HK-2 (cell line): ENCODE data around the gene METTL3.
"Not testable (repeated sequence)": the region's sequence is repeated elsewhere in the genome, so short reads cannot be mapped to it uniquely, and the experiment has no call there.

Source experiments
- DNase-seq: peaks from one replicate; pipeline ENCODE4 v3.0.0-alpha.2; 2018; ENCODE audit not compliant: unreplicated experiment

Gene METTL3

DNA sequence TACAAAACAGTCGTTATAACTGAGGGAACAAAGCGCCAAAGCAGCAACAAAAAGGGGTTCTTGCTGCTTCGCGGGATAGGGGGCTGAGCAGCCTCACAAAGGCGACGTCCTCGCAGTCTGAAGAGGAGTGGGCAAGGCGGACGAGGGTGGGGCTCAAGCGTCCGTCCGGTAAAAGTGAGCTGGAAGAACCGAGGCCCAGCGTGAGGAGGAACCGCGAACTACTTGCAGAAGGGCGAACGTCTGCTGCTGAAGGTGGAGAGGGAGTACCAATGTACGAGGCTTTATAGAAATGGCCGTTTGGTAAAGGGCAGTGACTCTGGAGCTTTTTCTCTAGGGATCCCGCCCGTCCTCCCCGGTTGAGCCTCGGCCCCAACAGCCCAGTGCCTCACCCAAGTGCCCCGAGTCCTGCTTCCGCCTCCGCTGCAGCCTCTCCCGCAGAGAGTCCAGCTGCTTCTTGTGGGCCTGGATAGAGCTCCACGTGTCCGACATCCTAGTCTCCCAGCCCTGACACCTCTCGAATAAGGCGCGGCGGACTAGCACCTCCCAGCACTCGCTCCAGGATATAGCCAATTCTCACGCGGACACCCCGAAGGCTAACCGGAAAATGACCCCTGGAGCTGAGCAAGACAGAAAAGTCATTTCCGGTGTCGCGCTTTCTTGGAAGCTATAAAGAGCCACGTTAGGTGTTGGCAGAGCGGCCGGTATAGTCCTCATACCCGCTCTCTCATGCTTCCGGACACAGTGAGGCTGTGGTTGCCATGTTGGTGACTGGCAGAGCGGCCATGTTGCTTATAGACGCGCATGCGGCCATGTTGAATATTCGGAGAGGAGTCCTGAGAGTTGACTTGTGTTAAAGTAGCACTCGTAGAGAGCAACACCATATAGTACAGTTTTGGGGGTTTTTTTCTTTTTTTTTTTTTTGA, at the start of gene METTL3:
Gene METTL3 (minus strand): TSS at position 606 of the 923 bp plus-strand sequence. CDS start 117 bp downstream, at position 489.
- peak; percentile 96 for DNase-seq

DNA sequence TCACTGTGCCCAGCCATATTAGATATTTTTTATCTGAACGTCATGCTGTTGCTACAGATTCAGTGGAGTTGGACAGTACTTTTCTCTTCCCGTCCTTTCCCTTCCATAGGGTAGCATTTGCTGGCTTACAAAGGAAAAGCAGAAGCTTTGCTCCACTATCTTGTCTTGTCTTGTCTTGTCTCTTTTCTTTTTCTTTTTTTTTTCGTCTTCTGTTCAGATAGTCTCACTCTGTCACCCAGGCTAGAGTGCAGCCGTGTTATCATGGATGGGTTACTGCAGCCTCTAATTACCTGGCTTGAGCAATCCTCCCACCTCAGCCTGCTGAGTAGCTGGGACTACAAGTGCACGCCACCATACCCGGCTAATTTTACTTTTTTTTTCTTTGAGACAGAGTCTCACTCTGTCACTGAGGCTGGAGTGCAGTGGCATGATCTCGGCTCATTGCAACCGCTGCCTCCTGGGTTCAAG, 47.6 kb upstream of the METTL3 start:
- DNase-seq, result no peak

DNA sequence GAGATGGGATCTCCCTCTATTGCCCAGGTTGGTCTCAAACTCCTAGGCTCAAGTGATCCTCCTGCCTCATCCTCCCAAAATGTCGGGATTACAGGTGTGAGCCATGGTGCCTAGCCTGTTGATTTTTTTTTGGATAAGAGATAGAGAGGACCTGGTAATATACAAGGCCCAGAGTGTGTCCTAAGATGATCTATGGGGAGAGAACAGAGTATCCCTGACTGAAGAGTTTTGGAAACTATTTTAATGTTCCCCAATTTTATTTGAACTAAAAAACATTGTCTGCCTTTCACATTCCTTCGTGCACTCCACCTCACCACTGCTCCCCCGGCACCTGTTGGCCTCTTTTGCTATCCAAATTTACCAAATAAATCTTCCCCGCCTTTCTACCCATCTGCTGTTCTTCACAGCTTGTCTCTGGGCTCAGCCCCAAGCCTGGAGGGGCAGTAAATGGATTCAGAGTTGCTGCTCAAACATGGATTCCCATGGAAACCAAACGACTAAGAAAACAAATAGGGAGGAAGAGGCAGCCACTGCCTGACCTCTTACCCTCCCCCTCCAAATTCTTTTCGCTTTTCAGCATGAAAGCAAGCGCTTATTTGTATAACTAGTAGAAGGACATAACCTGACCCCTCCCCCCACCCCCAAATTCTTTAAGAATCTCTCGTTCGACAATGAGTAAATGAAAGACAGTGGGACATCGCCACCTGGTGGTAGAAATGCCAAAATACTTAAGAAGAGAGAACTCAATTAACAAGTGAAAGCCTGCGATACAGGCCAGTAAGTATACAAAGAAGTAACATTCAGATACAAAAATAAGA, 46.2 kb upstream of the METTL3 start:
- DNase-seq, result peak; percentile 63

DNA sequence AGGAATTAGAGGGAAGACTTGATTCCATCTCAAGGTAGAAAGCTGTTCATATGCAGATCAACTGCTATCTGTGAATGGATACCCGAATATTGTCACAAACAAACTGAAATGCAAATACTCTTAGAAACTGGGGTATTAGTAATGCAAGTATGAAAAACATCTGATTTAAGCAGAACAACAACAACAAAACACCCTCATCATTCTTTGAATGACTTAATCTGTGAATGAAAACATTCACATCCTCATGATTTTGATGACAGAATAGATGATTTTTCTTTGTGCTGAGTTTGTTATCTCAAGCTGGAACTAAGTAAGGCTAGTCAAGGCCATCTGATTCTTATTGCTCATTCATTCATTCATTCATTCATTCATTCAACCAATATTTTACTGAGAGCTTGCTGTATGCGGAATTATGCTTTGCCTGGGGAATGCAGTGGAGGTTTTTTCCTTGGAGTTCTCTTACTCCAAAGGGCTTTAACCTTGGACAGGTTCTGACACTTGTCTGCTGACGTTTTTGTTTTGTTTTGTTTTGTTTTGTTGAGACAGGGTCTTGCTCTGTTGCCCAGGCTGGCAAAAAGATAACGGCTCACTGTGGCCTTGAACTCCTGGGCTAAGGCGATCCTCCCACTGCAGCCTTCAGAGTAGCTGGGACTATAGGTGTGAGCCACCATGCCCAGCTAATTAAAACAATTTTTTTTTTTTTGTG, 45.4 kb upstream of the METTL3 start:
- DNase-seq, result no peak

DNA sequence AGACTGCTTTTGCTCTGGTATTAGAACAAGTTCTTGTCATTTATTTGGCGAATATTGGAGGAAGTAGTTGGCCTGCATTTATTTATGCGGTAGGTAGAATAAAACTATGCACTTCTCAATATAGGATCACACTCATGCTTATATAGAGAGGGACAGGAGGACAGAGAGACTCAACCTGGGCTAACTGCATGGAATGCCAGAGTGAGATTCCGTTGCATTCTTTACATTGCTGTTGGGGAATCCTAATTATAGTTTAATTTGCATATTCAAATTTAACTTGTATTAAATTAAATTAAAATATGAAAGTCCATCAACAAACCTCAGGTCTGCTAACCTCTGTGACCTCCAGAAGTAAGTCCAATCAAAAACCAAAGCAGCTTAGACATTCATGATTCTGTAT, 42.1 kb upstream of the METTL3 start:
- DNase-seq, result no peak

DNA sequence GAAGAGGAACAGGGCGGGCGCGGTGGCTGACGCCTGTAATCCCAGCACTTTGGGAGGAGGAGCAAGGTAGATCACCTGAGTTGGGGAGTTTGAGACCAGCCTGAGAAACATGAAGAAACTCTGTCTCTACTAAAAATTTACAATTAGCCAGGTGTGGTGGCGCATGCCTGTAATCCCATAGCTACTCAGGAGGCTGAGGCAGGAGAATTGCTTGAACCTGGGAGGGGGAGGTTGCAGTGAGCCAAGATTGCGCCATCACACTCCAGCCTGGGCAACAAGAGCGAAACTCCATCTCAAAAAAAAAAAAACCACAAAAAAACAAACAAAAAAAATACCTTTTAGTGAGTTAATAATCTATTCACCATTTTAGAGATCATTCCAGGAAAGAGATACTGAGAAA, 33.4 kb upstream of the METTL3 start:
- DNase-seq, result not testable (repeated sequence)

DNA sequence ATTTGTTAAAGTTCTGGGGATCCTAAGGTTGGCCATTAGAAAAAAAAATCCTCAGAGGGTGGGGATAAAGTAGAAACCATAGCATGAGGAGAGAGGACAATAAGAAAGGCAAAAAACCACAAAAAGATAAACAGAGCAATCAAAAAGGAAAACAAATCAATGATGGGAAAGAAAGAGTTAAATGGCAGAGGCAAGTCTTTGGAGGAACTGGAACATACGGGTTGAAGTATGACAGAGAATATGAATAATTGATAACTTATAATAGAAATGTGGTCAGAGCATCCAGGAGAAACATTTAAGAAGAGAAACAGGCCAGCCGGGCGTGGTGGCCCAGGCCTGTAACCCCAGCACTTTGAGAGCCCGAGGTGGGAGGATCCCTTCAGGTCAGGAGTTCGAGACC, 32.8 kb upstream of the METTL3 start:
- no peak for DNase-seq

DNA sequence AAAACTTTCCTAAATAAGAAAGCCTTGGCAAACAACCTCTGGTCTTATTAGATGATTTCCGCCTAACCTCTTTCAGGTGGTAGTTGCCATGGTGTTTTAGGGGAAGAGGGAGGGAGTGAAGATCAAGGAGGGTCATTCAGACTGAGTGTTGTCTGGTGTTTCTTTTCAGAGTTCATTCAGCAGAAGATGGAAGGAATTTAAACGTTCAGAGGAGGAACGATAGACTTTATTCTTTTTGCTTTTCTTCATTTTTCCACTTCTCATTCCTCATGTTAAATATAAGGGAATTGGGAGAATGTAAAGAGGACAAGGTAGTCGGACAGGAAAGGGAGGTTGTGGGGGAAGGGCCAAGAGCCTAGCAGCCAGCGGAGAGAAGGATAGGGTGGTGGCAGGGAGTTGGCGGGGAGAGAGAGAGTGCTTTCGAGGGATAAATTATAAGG, 32.4 kb upstream of the METTL3 start:
- no peak for DNase-seq

DNA sequence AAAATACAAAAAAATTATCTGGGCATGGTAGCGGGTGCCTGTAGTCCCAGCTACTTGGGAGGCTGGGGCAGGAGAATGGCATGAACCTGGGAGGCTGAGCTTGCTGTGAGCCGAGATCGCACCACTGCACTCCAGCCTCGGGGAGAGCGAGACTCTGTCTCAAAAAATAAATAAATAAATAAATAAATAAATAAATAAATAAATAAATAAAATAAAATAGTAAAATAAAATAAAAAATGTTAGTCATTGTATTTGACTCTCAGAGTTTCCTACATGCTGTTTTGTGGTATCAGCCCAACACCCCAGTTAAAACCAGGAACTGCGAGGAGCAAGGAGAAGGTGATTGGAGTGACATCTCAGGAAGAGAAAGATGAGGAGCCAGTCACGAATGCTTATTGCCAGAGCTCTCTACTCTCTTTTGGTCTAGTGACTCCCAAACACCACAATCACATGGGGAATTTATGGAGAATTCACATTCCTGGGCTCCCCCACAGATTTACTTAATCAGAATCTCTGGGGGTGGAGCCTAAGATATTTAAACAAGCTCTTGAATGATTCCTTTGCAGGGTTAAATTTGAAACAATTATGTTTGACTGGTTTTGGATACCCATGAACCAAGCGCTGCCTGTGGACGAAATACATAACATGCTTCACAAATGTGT, 30.4 kb upstream of the METTL3 start:
- no peak for DNase-seq

DNA sequence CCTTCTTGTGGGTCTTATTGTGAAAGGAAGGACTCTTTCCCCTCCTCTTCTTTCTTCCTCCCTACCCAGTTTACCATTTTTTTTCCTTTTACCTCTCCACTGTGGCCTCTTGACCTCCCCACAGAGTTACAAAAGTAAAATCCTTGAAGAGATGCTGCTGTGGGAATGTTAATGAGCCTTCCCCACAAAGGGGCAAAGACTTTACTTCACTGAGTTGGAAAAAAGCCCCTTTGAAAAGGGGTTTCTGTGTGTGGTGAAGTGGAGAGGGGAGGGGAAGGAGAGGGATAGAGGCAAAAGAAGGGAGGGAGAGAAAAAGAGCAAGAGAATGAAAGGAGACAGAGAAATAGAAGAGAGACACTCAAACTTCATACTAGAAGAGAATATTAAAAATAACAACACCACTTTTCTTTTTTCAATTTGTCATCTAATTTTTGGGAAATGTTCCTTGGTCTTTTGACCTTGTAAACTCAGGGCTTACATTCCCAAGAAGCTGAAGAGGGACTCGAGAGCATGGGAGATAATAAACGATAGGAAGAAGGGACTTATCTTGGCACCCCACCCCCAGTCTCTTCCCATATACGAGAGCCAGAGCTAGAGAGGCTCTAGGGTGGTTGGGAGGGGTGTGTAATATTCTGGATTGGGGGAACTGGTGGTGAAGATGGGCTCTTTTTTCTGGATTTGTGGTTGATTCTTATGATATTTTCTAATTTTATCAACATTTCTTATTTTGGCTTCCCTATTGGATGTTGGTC, 28.2 kb upstream of the METTL3 start:
- DNase-seq, result no peak

DNA sequence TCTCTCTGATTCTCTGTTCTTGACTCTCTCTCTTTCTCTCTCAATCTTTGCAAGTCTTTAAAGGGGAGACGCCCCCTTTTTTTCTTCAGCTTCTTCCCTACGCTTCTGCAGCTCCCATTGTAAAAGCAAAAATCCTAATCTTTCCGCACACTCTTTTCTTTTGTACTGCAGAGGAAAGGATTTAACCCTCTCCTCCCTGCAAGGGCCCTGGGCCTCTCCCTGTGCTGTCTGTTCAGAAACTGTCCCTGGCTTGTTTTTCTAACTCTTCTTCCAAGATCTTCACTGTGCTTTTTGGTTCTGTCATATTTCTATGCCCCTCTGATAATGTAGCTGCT, 25.9 kb upstream of the METTL3 start:
- DNase-seq, result no peak

DNA sequence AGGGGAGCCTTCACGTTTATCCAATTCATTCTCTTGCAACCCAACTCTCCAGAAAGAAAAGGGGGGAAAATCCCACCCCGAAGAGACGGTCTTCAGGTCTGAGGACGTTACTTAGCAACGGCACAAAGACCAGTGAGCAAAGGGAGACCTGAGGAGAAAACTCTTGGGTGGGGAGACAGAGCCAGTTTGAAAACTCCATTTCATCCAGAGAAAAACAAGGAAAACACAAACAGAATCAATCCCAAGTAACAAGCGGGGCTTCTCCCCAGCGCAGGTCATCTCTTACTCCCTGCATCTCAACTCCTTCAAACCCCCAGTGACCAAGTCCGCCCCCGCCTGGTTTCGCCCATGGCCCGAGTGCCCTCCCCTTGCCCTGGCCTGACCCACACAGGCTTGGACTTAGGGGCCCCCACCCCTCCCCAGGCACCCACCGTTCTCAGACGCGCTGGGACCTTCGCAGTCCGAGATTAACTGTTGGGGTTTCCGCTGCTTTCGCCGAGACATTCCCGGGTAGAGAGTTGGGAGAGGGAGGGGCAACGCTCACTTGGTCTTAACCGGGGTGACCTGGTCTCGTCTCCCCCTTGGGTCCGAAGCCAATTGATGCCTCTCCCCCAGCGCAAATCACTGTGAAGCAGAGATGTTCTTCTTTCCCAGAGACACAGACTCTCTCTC, 25.4 kb upstream of the METTL3 start:
- DNase-seq, result no peak

DNA sequence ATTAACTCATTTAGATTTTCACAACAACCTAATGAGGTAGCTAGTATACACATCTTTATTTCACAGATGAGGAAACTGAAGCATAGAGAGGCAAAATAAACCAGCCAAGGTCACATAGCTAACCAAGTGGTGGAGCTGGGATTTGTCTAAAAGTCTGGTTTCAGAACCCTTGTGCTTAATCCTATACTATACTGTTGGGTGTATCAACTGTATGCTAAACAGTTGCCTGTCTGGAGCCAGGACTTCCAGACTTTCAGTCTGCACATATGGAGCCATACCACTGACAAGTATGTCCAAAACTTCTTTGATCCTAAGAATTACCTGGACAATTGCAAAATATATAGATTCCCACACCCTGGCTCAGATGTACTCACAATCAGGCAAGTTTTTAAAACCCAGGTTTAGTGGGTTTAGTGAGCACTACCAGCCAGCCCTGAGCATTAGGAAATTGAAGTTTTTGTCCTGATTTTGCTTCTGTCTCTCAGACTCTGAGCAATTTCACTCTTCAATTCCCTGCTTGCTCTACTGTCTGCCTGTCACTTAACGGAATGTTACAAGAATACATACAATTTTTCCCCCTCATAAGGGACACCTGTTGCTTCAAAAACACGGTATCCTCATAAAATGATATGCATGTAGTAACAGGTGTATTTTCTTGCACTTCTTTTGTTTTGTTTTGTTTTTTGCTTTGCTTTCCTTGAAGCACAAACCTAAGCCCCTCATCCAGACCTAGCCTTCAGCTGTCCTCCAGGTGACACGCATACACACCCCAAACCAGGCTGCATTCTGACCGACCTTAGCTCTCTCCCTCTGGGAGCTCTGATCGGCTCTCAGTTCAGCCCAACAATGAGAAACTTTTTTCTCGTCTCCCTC, 24.6 kb upstream of the METTL3 start:
- no peak for DNase-seq

DNA sequence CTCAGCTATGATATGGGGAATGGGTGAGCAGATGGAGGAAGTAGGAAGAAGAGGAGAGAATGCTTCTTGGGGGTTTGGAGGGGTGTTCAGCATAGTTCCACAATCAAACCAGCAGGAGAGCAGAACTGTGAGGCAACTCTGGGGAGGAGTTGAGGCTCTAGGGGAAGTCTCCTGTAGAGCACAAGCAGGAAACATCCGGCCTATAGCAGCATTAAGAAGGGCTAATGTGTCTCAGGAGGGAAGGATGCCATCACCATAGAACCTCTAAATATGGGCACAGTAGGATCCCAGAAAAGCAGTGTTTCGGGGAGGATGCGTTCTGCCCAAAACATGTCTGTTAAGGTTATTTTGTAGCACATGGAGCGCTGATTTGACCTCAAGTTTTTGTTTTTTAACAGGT, 23.4 kb upstream of the METTL3 start:
- no peak for DNase-seq

DNA sequence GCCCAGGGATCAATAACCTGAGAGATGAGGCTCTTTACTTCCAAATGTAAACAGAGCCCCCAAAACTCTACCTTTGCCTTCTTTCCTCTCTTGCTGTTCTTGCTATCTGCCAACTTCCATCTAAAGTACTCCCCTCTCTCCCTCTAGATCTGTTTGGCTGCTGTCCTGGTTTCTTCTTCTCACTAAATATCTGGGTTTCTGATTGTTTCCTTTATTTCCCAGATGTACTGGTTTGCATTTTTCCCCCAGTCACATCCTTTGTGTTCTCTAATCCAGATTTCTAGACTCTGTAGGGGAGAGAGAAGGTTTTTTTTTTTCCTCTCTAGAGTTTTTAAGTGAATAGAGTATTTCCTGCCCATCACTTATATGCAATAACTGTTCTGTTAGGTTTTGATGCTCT, 22.2 kb upstream of the METTL3 start:
- DNase-seq, result no peak

DNA sequence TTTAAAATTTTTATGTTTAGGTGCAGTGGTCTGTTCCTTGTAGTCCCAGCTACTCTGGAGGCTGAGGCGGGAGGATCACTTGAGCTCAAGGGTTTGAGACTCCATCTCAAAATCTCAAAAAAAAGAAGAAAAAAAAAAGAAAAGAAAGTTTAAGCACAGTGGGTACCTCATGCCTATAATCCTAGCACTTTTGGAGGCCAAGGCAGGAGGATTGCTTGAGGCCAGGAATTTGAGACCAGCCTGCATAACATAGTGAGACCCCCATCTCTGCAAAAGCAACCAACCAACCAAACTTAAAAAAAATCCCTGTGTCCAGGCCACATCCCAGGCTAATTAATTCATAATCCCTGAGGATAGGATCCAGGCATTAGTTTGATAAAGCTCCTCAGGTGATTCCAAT, 18.4 kb upstream of the METTL3 start:
- DNase-seq, result no peak

DNA sequence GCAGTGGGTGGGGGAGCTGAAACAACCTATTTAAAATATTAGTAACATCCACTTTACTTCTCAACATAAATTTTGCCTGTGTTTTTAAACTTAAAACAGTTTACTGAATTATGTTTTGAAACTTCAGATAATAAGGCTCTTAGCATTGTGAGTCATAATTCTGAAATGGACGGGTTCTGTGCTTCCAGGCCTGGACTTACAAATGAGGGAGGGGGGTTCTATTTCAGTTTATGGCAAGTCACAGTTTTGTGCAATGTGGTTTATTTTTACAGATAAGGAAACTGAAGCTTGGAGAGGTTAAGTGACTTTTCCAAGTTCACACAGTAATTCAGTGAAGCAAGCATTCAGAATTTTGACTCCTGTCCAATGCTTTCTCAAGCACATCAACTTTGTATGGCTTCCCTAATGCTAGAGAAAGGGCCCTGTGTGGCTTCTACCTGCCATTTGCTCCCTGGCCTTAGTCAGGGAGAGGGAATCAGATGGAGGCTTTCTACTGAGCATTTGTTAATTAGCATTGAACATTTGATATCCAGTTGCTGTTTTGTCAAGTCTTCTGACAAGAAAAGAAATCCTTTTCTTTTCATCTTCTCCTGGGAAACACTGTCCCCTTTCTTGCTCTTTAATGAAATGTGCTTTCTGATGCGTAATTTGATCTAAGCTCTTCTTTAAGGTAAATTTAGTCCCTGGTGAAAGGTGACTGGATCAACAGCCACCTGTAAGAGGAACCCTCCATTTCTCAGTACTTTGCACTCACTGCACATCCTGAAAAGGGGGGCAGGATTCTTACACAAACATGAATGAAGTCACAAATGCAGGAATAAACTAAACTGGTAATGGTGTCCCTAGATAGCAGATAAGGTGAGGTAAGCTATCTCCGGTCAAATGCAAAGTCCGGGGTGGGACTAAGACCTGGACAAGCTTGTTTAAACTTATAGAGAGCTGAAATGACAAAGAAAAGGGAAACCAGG, 17.5 kb upstream of the METTL3 start:
- no peak for DNase-seq

DNA sequence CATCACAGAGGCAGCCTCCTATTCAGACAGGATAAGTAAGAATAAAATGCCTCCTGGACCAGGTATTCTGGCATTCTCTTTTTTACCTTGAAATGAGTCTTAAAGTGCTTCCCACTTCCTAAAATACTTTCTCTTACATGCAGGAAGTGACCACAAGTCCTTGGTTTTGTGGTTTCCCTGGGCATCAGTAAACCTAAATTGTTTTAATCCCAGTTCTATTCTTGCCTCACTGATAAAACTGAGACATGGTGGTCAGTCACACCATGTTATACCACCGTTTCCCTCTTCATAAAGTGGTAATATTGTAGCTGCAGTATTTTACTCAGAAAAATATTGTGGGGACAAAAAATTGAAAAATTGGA, 16.2 kb upstream of the METTL3 start:
- no peak for DNase-seq
